T-helper 9 cell (primary cell): ENCODE results near the gene DAB1.

Experiments used
- DNase-seq: peaks from one replicate; pipeline ENCODE4 v3.0.0-alpha.2; 2020

Gene DAB1

GRCh38 chr1:57063406-57064125 is 360.3 kb downstream of the DAB1 start:
- DNase-seq: no peak

- DNase-seq: no peak
Measured at GRCh38 chr1:57061369-57061768, 362.5 kb downstream of the DAB1 start.

- DNase-seq: no peak
Measured at GRCh38 chr1:57060451-57060850, 363.4 kb downstream of the DAB1 start.

- no peak for DNase-seq
Measured at GRCh38 chr1:57058652-57059501, 365.0 kb downstream of the DAB1 start.

- DNase-seq: no peak
Measured at GRCh38 chr1:57048856-57049255, 375.0 kb downstream of the DAB1 start.

- no peak for DNase-seq
Measured at GRCh38 chr1:57046462-57046861, 377.4 kb downstream of the DAB1 start.

- DNase-seq: no peak
Measured at GRCh38 chr1:57041901-57042300, 382.0 kb downstream of the DAB1 start.

GRCh38 chr1:57040811-57041210 is 383.0 kb downstream of the DAB1 start:
- no peak for DNase-seq

GRCh38 chr1:57036641-57037579 is 386.9 kb downstream of the DAB1 start:
- no peak for DNase-seq

GRCh38 chr1:57034713-57035112 is 389.1 kb downstream of the DAB1 start:
- DNase-seq: no peak

GRCh38 chr1:57033222-57034001 is 390.4 kb downstream of the DAB1 start:
- DNase-seq: no peak

GRCh38 chr1:57026624-57027354 is 397.1 kb downstream of the DAB1 start:
- no peak for DNase-seq

GRCh38 chr1:57024855-57025254 is 399.0 kb downstream of the DAB1 start:
- DNase-seq: no peak

- no peak for DNase-seq
Measured at GRCh38 chr1:57024428-57024827, 399.4 kb downstream of the DAB1 start.

GRCh38 chr1:57020216-57020615 is 403.6 kb downstream of the DAB1 start:
- no peak for DNase-seq

- DNase-seq: no peak
Measured at GRCh38 chr1:57019236-57019839, 404.5 kb downstream of the DAB1 start.

GRCh38 chr1:57018119-57018518 is 405.7 kb downstream of the DAB1 start:
- DNase-seq: no peak

- DNase-seq: no peak
Measured at GRCh38 chr1:57017717-57018116, 406.1 kb downstream of the DAB1 start.

GRCh38 chr1:57017200-57017599 is 406.7 kb downstream of the DAB1 start:
- DNase-seq: no peak

- no peak for DNase-seq
Measured at GRCh38 chr1:57015071-57015470, 408.8 kb downstream of the DAB1 start.

GRCh38 chr1:57013522-57013921 is 410.3 kb downstream of the DAB1 start:
- no peak for DNase-seq
